ENCODE results near the gene NIPAL1.

GRCh38 chr4:48085821-48086589 lies 69.4 kb downstream of the NIPAL1 start:
- TF ChIP-seq CTCF (IDR thresholded peaks at IDR 0.05 in 8 of 11, conservative IDR thresholded peaks at IDR 0.05 in 3 of 11) (no peak), POLR2A (IDR thresholded peaks at IDR 0.05) (no peak)

Data from spleen (tissue), 7 donors.